HepG2 (cell line): Measurements from ENCODE around the gene NME7. TPM values are rescaled to one million over a fixed set of nuclear protein-coding genes. Genes with fewer than 3 reads are reported as not detected.
A peak's percentile ranks its signal among the peaks of the same experiment; 100 is the strongest.

Experiments
- CBFB ChIP-seq: sonication (generic); formaldehyde crosslinking; IDR thresholded peaks from 2 replicates; pipeline ENCODE4 v1.4.0; 2020; ENCODE audit warnings: missing genetic modification reagents
- HINFP ChIP-seq: sonication (generic); formaldehyde crosslinking; IDR thresholded peaks from 2 replicates; pipeline ENCODE4 v1.4.0; 2020; ENCODE audit warnings: low read depth, mild to moderate bottlenecking, missing genetic modification reagents
- HOXA5 ChIP-seq: sonication (generic); formaldehyde crosslinking; IDR thresholded peaks from 2 replicates; pipeline ENCODE4 v1.4.0; 2020; ENCODE audit warnings: missing genetic modification reagents
- KAT2B ChIP-seq: fragments of 150-350 bp; IDR thresholded peaks from 2 replicates; pipeline ENCODE4 v1.6.1; 2014; ENCODE audit warnings: low read depth, low read length, borderline replicate concordance
- TAF1 ChIP-seq: sonication (generic); formaldehyde crosslinking; IDR thresholded peaks from 2 replicates; pipeline ENCODE4 v1.4.0; 2020; ENCODE audit warnings: missing genetic modification reagents
- TRAFD1 ChIP-seq: sonication (generic); formaldehyde crosslinking; IDR thresholded peaks from 2 replicates; pipeline ENCODE4 v1.5.1; 2020; ENCODE audit warnings: missing genetic modification reagents, mild to moderate bottlenecking, borderline replicate concordance
- ZNF34 ChIP-seq: sonication (generic); formaldehyde crosslinking; IDR thresholded peaks from 2 replicates; pipeline ENCODE4 v1.4.0; 2020; ENCODE audit warnings: mild to moderate bottlenecking, missing genetic modification reagents, borderline replicate concordance
- ZNF383 ChIP-seq: sonication (generic); formaldehyde crosslinking; IDR thresholded peaks from 2 replicates; pipeline ENCODE4 v1.4.0; 2020; ENCODE audit warnings: missing genetic modification reagents, mild to moderate bottlenecking, borderline replicate concordance
- ZNF674 ChIP-seq: sonication (generic); formaldehyde crosslinking; IDR thresholded peaks from 2 replicates; pipeline ENCODE4 v1.5.0; 2020; ENCODE audit warnings: low read depth, mild to moderate bottlenecking, missing genetic modification reagents
- polyA plus RNA-seq, 8 experiments: library from polyadenylated mRNA; depleted of rRNA in 3 of 8; stranded (reverse) in 7 of 8; unstranded in 1 of 8; fragments of >200 nt; fragmentation: Illumina TruSeq in 4 of 8; extraction: Trizol in 4 of 8; gene quantifications; 2 replicates each; pipeline versions ENCODE4 v1.2.1 to v1.2.3, GENCODE V29; 2011 to 2016; ENCODE audit warnings: low read depth in 4 of 8, missing spikeins in 1 of 8, mixed read lengths in 1 of 8; ENCODE audit not compliant: insufficient read depth in 1 of 8
- total RNA-seq, 5 experiments: library from RNA; depleted of rRNA; stranded (reverse); fragments of >200 nt; fragmentation: Illumina TruSeq; extraction: Trizol; gene quantifications; 2 replicates each; pipeline ENCODE4 v1.2.3, GENCODE V29; 2016; ENCODE audit warnings: low read depth in 1 of 5
- TF ChIP-seq, protein P1 (sequence below): sonication (generic); formaldehyde crosslinking; IDR thresholded peaks from 2 replicates; pipeline ENCODE4 v1.5.1; 2020; ENCODE audit warnings: missing genetic modification reagents, mild to moderate bottlenecking, borderline replicate concordance
- TF ChIP-seq, protein P2 (sequence below), 2 experiments: fragments of 450-650 bp in 1 of 2; sonication (generic) in 1 of 2; formaldehyde crosslinking in 1 of 2; IDR thresholded peaks; 2 replicates each; pipeline versions ENCODE4 v1.6.1 to v1.8.0; 2016 to 2022; ENCODE audit warnings: antibody characterized with exemption in 1 of 2, mild to moderate bottlenecking in 1 of 2, missing genetic modification reagents in 1 of 2

Gene NME7
- total and polyA plus RNA-seq, 2 of the 13 experiments (the other 11 are each of a cell fraction or from before 2014, with no cell fraction given), result 9.4 to 22.5 TPM

GRCh38 chr1:169367686-169368405 is at the start of gene NME7, which contains the start of gene BLZF1 (continued):
- TF ChIP-seq HINFP (CRISPR knock-in tag) (no peak), TAF1 (CRISPR knock-in tag) (peak; percentile 38; the same call in 1 of the 2 replicates), CBFB (CRISPR knock-in tag) (no peak), ZNF674 (CRISPR knock-in tag) (no peak), ZNF383 (no peak), KAT2B (no peak), TRAFD1 (CRISPR knock-in tag) (no peak), HOXA5 (CRISPR knock-in tag) (no peak), ZNF34 (CRISPR knock-in tag) (no peak)
- TF ChIP-seq, protein P1, sequence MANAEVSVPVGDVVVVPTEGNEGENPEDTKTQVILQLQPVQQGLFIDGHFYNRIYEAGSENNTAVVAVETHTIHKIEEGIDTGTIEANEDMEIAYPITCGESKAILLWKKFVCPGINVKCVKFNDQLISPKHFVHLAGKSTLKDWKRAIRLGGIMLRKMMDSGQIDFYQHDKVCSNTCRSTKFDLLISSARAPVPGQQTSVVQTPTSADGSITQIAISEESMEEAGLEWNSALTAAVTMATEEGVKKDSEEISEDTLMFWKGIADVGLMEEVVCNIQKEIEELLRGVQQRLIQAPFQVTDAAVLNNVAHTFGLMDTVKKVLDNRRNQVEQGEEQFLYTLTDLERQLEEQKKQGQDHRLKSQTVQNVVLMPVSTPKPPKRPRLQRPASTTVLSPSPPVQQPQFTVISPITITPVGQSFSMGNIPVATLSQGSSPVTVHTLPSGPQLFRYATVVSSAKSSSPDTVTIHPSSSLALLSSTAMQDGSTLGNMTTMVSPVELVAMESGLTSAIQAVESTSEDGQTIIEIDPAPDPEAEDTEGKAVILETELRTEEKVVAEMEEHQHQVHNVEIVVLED (CRISPR knock-in tag), result peak; percentile 79
- TF ChIP-seq, protein P2, sequence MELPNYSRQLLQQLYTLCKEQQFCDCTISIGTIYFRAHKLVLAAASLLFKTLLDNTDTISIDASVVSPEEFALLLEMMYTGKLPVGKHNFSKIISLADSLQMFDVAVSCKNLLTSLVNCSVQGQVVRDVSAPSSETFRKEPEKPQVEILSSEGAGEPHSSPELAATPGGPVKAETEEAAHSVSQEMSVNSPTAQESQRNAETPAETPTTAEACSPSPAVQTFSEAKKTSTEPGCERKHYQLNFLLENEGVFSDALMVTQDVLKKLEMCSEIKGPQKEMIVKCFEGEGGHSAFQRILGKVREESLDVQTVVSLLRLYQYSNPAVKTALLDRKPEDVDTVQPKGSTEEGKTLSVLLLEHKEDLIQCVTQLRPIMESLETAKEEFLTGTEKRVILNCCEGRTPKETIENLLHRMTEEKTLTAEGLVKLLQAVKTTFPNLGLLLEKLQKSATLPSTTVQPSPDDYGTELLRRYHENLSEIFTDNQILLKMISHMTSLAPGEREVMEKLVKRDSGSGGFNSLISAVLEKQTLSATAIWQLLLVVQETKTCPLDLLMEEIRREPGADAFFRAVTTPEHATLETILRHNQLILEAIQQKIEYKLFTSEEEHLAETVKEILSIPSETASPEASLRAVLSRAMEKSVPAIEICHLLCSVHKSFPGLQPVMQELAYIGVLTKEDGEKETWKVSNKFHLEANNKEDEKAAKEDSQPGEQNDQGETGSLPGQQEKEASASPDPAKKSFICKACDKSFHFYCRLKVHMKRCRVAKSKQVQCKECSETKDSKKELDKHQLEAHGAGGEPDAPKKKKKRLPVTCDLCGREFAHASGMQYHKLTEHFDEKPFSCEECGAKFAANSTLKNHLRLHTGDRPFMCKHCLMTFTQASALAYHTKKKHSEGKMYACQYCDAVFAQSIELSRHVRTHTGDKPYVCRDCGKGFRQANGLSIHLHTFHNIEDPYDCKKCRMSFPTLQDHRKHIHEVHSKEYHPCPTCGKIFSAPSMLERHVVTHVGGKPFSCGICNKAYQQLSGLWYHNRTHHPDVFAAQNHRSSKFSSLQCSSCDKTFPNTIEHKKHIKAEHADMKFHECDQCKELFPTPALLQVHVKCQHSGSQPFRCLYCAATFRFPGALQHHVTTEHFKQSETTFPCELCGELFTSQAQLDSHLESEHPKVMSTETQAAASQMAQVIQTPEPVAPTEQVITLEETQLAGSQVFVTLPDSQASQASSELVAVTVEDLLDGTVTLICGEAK (IDR thresholded peaks at IDR 0.05), result peak; percentile 84
- TF ChIP-seq, protein P2 (CRISPR knock-in tag; IDR thresholded peaks at IDR 0.05), result no peak
